ENCODE data around the gene C9orf85. TPM values are rescaled to one million over a fixed set of nuclear protein-coding genes. Genes with fewer than 3 reads are reported as not detected.

Gene C9orf85
- total and polyA plus RNA-seq, 2 donors (not counting 3 experiments of a cell fraction or from before 2014, with no cell fraction given), result 8.3 to 11.3 TPM

GRCh38 chr9:71863631-71864030, 47.8 kb upstream of the C9orf85 start:
- no peak overlapping the region for H3K27ac ChIP-seq (ENCODE audit: insufficient read depth, low read depth, low read length)

More at GRCh38 chr9:71863631-71864030, 47.8 kb upstream of the C9orf85 start:
- peaks cover 0 to 8% of the 10 kb centered on the region in 2 experiments for H3K36me3 ChIP-seq (ENCODE audit: control insufficient read depth in 2 of 2, extremely low read depth in 1 of 2, insufficient read depth in 2 of 2, low read length in 2 of 2)
- peaks cover 9% of the 10 kb centered on the region for H3K4me1 ChIP-seq (ENCODE audit: control insufficient read depth, extremely low read depth, insufficient read depth, low read length)
- no peaks in the 10 kb centered on the region for H4K20me1 ChIP-seq (replicated peaks; ENCODE audit: control insufficient read depth, extremely low read depth, insufficient read depth, low read length)
- CTCF ChIA-PET, result interaction anchor here (1.4 kb wide), 1 partner anchor 10 kb away, joined by 4 read pairs; no protein-coding TSS in a partner anchor
- H3K9me3 ChIP-seq (replicated peaks; ENCODE audit: control insufficient read depth, insufficient read depth, low read length), result no peaks in the 10 kb centered on the region
- H2AFZ ChIP-seq (ENCODE audit: low read depth, low read length), result no peak overlapping the region
- H3K4me3 ChIP-seq (replicated peaks in 1 of 3; ENCODE audit: insufficient read depth in 1 of 3, low read depth in 1 of 3, low read length in 3 of 3), result no peak overlapping the region
- POLR2A ChIA-PET, result no interaction called here
- dilution Hi-C loops (cut with MboI; ENCODE audit: extremely low pct_ligation_motif_present, low sequenced_read_pairs) (no loop called here), intact Hi-C loops (cut with micrococcal nuclease) (no loop called here)
- no peak overlapping the region for H3K4me2 ChIP-seq (ENCODE audit: insufficient read depth, low read length)
- no peaks in the 10 kb centered on the region for H3K79me2 ChIP-seq (ENCODE audit: control insufficient read depth, insufficient read depth, low read length)
- no peak overlapping the region for H3K9ac ChIP-seq (replicated peaks; ENCODE audit: extremely low read depth, insufficient read depth, low read length)
- no peaks in the 10 kb centered on the region for H3K9me1 ChIP-seq (replicated peaks; ENCODE audit: control insufficient read depth, extremely low read depth, insufficient read depth, low read length)
- TF ChIP-seq GATA2 (IDR thresholded peaks at IDR 0.05; ENCODE audit: insufficient read depth, insufficient read length, low read depth, low read length) (no peak), EZH2 (IDR thresholded peaks at IDR 0.05; ENCODE audit: borderline replicate concordance, low read depth, low read length, severe bottlenecking) (no peak), MYC (IDR thresholded peaks at IDR 0.05; ENCODE audit: low read depth, low read length) (no peak), POLR2A (IDR thresholded peaks at IDR 0.05; ENCODE audit: low read depth, low read length) (no peak), JUN (IDR thresholded peaks at IDR 0.05; ENCODE audit: borderline replicate concordance, insufficient read depth, insufficient read length, low read depth) (no peak), FOS (IDR thresholded peaks at IDR 0.05; ENCODE audit: borderline replicate concordance, insufficient read depth, low read length) (no peak), POLR2AphosphoS5 (IDR thresholded peaks at IDR 0.05; ENCODE audit: insufficient read depth, low read depth, low read length) (no peak), CTCF (IDR thresholded peaks at IDR 0.05; ENCODE audit: extremely low read depth in 1 of 2, insufficient read depth in 1 of 2, low read depth in 1 of 2, low read length in 2 of 2) (no peak), MAX (IDR thresholded peaks at IDR 0.05; ENCODE audit: insufficient read depth, insufficient read length) (no peak)
- BruUV-seq (replicated peaks), result no TSS peak
- no peaks in the 10 kb centered on the region for H3K27me3 ChIP-seq (ENCODE audit: control insufficient read depth in 2 of 2, insufficient read depth in 2 of 2, low read length in 2 of 2)
- no peak for FAIRE-seq
- DNase-seq (ENCODE audit: low read depth, low spot score), result no peak
